ENCODE data around the gene FAM81B.

FAM81B gene

GRCh38 chr5:95445442-95445841 is 54.3 kb downstream of the FAM81B start:
- Histone ChIP-seq H3K4me1 (ENCODE audit: insufficient read depth, low read length, severe bottlenecking) (no peaks in the 10 kb centered on the region), H3F3A (ENCODE audit: insufficient read depth, low read length) (no peaks in the 10 kb centered on the region), H3K9me3 (ENCODE audit: low read length) (no peaks in the 10 kb centered on the region), H3K79me2 (ENCODE audit: insufficient read depth, low read length) (no peaks in the 10 kb centered on the region), H3K9me2 (ENCODE audit: low read depth, low read length) (no peaks in the 10 kb centered on the region), H3K36me3 (ENCODE audit: insufficient read depth, low read length) (no peaks in the 10 kb centered on the region), H3K9ac (ENCODE audit: low read length) (no peak overlapping the region), H3K4me2 (ENCODE audit: low read length) (no peak overlapping the region), H3K27me3 (ENCODE audit: insufficient read depth, low read length) (no peaks in the 10 kb centered on the region), H3K27ac (ENCODE audit: low read depth, low read length, poor library complexity, severe bottlenecking) (no peak overlapping the region), H2AFZ (ENCODE audit: low read length) (no peak overlapping the region), H3K4me3 (ENCODE audit: low read depth, low read length, poor library complexity, severe bottlenecking) (no peak overlapping the region), H4K20me1 (ENCODE audit: insufficient read depth, low read length) (no peaks in the 10 kb centered on the region)
- TF ChIP-seq CTCF (IDR thresholded peaks at IDR 0.05; ENCODE audit: low read length): no peak
- TF ChIP-seq EZH2 (IDR thresholded peaks at IDR 0.05; ENCODE audit: borderline replicate concordance, low read length): no peak

- H4K20me1 ChIP-seq (ENCODE audit: insufficient read depth, low read length): no peaks in the 10 kb centered on the region
- H3K9ac ChIP-seq (ENCODE audit: low read length): no peak overlapping the region
- no peaks in the 10 kb centered on the region for H3K9me2 ChIP-seq (ENCODE audit: low read depth, low read length)
- no peak overlapping the region for H3K27ac ChIP-seq (ENCODE audit: low read depth, low read length, poor library complexity, severe bottlenecking)
- no peaks in the 10 kb centered on the region for H3K36me3 ChIP-seq (ENCODE audit: insufficient read depth, low read length)
- no peak overlapping the region for H2AFZ ChIP-seq (ENCODE audit: low read length)
- no peaks in the 10 kb centered on the region for H3K9me3 ChIP-seq (ENCODE audit: low read length)
- no peak overlapping the region for H3K4me3 ChIP-seq (ENCODE audit: low read depth, low read length, poor library complexity, severe bottlenecking)
- no peaks in the 10 kb centered on the region for H3K4me1 ChIP-seq (ENCODE audit: insufficient read depth, low read length, severe bottlenecking)
- H3K4me2 ChIP-seq (ENCODE audit: low read length): no peak overlapping the region
- H3K27me3 ChIP-seq (ENCODE audit: insufficient read depth, low read length): no peaks in the 10 kb centered on the region
- TF ChIP-seq EZH2 (IDR thresholded peaks at IDR 0.05; ENCODE audit: borderline replicate concordance, low read length): no peak
- no peak for TF ChIP-seq CTCF (IDR thresholded peaks at IDR 0.05; ENCODE audit: low read length)
- H3K79me2 ChIP-seq (ENCODE audit: insufficient read depth, low read length): no peaks in the 10 kb centered on the region
- H3F3A ChIP-seq (ENCODE audit: insufficient read depth, low read length): no peaks in the 10 kb centered on the region
These were observed 54.8 kb downstream of the FAM81B start for GRCh38 chr5:95445995-95446394.

GRCh38 chr5:95446560-95447221 is 55.5 kb downstream of the FAM81B start:
- H3K4me2 ChIP-seq (ENCODE audit: low read length): no peak overlapping the region
- H3K27me3 ChIP-seq (ENCODE audit: insufficient read depth, low read length): no peaks in the 10 kb centered on the region
- H3K4me1 ChIP-seq (ENCODE audit: insufficient read depth, low read length, severe bottlenecking): no peaks in the 10 kb centered on the region
- H3K36me3 ChIP-seq (ENCODE audit: insufficient read depth, low read length): no peaks in the 10 kb centered on the region
- no peaks in the 10 kb centered on the region for H3K9me3 ChIP-seq (ENCODE audit: low read length)
- H3K4me3 ChIP-seq (ENCODE audit: low read depth, low read length, poor library complexity, severe bottlenecking): no peak overlapping the region
- H3K9me2 ChIP-seq (ENCODE audit: low read depth, low read length): no peaks in the 10 kb centered on the region
- no peaks in the 10 kb centered on the region for H3F3A ChIP-seq (ENCODE audit: insufficient read depth, low read length)
- no peaks in the 10 kb centered on the region for H4K20me1 ChIP-seq (ENCODE audit: insufficient read depth, low read length)
- no peak overlapping the region for H3K27ac ChIP-seq (ENCODE audit: low read depth, low read length, poor library complexity, severe bottlenecking)
- H3K9ac ChIP-seq (ENCODE audit: low read length): no peak overlapping the region
- H3K79me2 ChIP-seq (ENCODE audit: insufficient read depth, low read length): no peaks in the 10 kb centered on the region
- H2AFZ ChIP-seq (ENCODE audit: low read length): no peak overlapping the region
- TF ChIP-seq CTCF (IDR thresholded peaks at IDR 0.05; ENCODE audit: low read length) (no peak), EZH2 (IDR thresholded peaks at IDR 0.05; ENCODE audit: borderline replicate concordance, low read length) (no peak)
